GM23248 (cell line): ENCODE measurements around the gene DYSF.

Experiments used
- EZH2 ChIP-seq: fragments of 200-600 bp; sonication (generic); IDR thresholded peaks from 2 replicates; pipeline ENCODE4 v1.6.1; 2018; ENCODE audit warnings: antibody characterized with exemption, mild to moderate bottlenecking; ENCODE audit not compliant: insufficient read depth, poor library complexity, severe bottlenecking
- EZH2phosphoT487 ChIP-seq: fragments of 200-600 bp; sonication (generic); IDR thresholded peaks from 2 replicates; pipeline ENCODE4 v1.6.1; 2018; ENCODE audit warnings: antibody characterized with exemption, moderate library complexity, mild to moderate bottlenecking, low read depth; ENCODE audit not compliant: insufficient read depth

DNA sequence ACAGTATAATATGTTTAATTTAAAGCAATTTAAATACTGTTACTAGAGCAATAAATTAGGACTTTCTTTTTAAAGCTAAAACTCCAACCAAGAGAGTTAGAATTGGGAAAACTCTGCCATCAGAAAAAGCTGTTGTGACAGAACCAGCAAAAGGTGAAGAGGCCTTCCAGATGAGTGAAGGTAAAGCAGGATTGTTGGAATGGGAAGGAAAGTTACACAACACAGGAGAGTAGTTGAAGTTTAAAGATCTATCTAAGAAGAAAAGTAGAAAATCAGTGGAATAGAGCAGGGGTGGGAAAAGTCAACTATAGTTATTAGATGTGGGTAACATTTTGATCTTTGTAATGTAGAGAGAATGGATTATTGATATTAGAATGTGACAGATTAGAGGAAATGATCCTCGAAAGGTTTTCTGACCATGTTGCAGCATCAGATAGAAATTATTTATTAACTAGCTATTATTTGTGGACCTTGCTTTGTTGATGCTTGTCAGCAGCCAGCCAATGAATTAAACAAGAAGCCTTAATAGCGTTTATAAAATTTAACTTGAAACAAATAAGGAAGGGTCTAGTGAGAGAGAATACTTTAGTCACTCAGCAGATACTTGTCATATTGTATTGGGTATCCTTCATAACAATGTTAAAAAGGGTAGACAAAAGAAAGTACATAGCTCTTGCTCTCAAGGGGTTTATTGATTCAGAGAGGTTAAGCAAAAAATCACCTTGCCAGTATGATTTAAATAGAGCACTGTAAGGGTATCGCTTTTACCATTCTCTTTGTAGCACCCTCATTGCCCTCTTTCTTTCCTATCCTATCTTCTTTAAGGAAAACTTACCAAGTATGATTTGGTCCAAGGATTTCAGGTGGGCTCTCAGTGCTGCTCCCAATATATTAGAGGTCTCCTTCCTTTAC lies 24.6 kb upstream of the DYSF start:
- TF ChIP-seq EZH2phosphoT487: no peak
- no peak for TF ChIP-seq EZH2
